OCI-LY1 (cell line): ENCODE measurements around the gene KRTDAP.

Experiments
- H2AFZ ChIP-seq: fragments of 200-600 bp; sonication (generic), shearing (Covaris generic); 2 replicates; pipeline ENCODE4 v1.6.0; 2014; ENCODE audit warnings: antibody characterized with exemption, mild to moderate bottlenecking, low read length
- H3F3A ChIP-seq: fragments of 200-600 bp; sonication (generic), shearing (Covaris generic); 2 replicates; pipeline ENCODE4 v1.6.0; 2014; ENCODE audit warnings: mild to moderate bottlenecking, antibody characterized with exemption, low read length, moderate library complexity; ENCODE audit not compliant: insufficient read depth
- H3K27ac ChIP-seq: fragments of 200-600 bp; sonication (generic); 2 replicates; pipeline ENCODE4 v1.5.1; 2014; ENCODE audit warnings: low read length, mixed run types, mild to moderate bottlenecking, low read depth; ENCODE audit not compliant: poor library complexity, severe bottlenecking
- H3K27me3 ChIP-seq: fragments of 200-600 bp; sonication (generic); 2 replicates; pipeline ENCODE4 v1.6.0; 2014; ENCODE audit warnings: antibody characterized with exemption, mild to moderate bottlenecking, low read length, moderate library complexity; ENCODE audit not compliant: insufficient read depth
- H3K36me3 ChIP-seq: fragments of 200-600 bp; sonication (generic); 2 replicates; pipeline ENCODE4 v1.6.1; 2014; ENCODE audit warnings: mild to moderate bottlenecking, antibody characterized with exemption, low read length, moderate library complexity, mixed read lengths; ENCODE audit not compliant: insufficient read depth
- H3K4me1 ChIP-seq: fragments of 200-600 bp; sonication (generic); 2 replicates; pipeline ENCODE4 v1.5.1; 2014; ENCODE audit warnings: mild to moderate bottlenecking, low read length, moderate library complexity; ENCODE audit not compliant: insufficient read depth, severe bottlenecking
- H3K4me2 ChIP-seq: fragments of 200-600 bp; sonication (generic), shearing (Covaris generic); 2 replicates; pipeline ENCODE4 v1.6.1; 2014; ENCODE audit warnings: low read length
- H3K4me3 ChIP-seq: fragments of 200-600 bp; sonication (generic); 2 replicates; pipeline ENCODE4 v1.5.1; 2014; ENCODE audit warnings: low read length, low read depth, mild to moderate bottlenecking, mixed read lengths; ENCODE audit not compliant: poor library complexity, severe bottlenecking
- H3K79me2 ChIP-seq: fragments of 200-600 bp; shearing (Covaris generic); 2 replicates; pipeline ENCODE4 v1.6.1; 2016; ENCODE audit warnings: mixed run types, low read length, mixed read lengths; ENCODE audit not compliant: insufficient read depth
- H3K9ac ChIP-seq: fragments of 200-600 bp; sonication (generic), shearing (Covaris generic); 2 replicates; pipeline ENCODE4 v1.6.1; 2014; ENCODE audit warnings: mild to moderate bottlenecking, low read length, mixed read lengths
- H3K9me2 ChIP-seq: fragments of 200-600 bp; sonication (generic), shearing (Covaris generic); 2 replicates; pipeline ENCODE4 v1.6.1; 2014; ENCODE audit warnings: low read depth, mild to moderate bottlenecking, low read length, mixed read lengths
- H3K9me3 ChIP-seq: fragments of 200-600 bp; shearing (Covaris generic); 2 replicates; pipeline ENCODE4 v1.6.1; 2014; ENCODE audit warnings: low read length, mixed read lengths
- H4K20me1 ChIP-seq: fragments of 200-600 bp; sonication (generic), shearing (Covaris generic); 2 replicates; pipeline ENCODE4 v1.6.0; 2016; ENCODE audit warnings: mild to moderate bottlenecking, low read length; ENCODE audit not compliant: insufficient read depth
- EZH2 ChIP-seq: fragments of 200-600 bp; sonication (generic), shearing (Covaris generic); IDR thresholded peaks from 2 replicates; pipeline ENCODE4 v1.8.0; 2017; ENCODE audit warnings: borderline replicate concordance, mixed run types, mild to moderate bottlenecking, antibody characterized with exemption, low read length, moderate library complexity, mixed read lengths
- TF ChIP-seq, protein P1 (sequence below): fragments of 200-600 bp; sonication (generic), shearing (Covaris generic); IDR thresholded peaks from 2 replicates; pipeline ENCODE4 v1.5.1; 2017; ENCODE audit warnings: mild to moderate bottlenecking, antibody characterized with exemption, low read length, moderate library complexity, mixed read lengths

Gene KRTDAP

DNA sequence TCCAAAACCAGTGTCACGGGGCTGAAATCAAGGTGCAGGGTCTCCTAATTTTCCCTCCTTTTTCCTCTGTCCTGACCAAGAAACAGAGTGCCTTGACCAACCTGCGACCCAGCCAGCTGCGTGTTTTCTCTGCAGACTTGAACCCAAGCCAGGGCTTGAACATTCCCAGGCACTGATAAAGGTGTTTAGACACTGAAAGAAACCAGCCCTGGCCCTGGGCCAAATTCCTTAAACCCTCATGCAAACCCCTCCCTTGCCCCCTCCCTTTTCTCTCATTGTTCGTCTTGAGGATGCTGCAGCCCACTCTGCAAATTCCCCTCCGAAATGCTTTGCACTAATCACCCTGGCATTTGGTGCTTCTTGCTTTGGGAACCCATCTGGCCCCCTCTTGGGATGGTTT lies 51.7 kb downstream of the KRTDAP start:
- H3K9me3 ChIP-seq, result no peaks in the 10 kb centered on the region
- H3K9ac ChIP-seq, result no peak overlapping the region
- TF ChIP-seq, protein P1, sequence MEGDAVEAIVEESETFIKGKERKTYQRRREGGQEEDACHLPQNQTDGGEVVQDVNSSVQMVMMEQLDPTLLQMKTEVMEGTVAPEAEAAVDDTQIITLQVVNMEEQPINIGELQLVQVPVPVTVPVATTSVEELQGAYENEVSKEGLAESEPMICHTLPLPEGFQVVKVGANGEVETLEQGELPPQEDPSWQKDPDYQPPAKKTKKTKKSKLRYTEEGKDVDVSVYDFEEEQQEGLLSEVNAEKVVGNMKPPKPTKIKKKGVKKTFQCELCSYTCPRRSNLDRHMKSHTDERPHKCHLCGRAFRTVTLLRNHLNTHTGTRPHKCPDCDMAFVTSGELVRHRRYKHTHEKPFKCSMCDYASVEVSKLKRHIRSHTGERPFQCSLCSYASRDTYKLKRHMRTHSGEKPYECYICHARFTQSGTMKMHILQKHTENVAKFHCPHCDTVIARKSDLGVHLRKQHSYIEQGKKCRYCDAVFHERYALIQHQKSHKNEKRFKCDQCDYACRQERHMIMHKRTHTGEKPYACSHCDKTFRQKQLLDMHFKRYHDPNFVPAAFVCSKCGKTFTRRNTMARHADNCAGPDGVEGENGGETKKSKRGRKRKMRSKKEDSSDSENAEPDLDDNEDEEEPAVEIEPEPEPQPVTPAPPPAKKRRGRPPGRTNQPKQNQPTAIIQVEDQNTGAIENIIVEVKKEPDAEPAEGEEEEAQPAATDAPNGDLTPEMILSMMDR, result no peak
- TF ChIP-seq EZH2, result no peak
- no peaks in the 10 kb centered on the region for H3K79me2 ChIP-seq
- 0 out of 2 replicates have a peak, but pooled peaks cover 6% of the 10 kb centered on the region for H3K27me3 ChIP-seq
- H3K4me2 ChIP-seq, result no peak overlapping the region
- H4K20me1 ChIP-seq, result no peaks in the 10 kb centered on the region
- H3K4me3 ChIP-seq, result no peak overlapping the region
- H3K27ac ChIP-seq, result no peak overlapping the region
- no peak overlapping the region for H2AFZ ChIP-seq
- no peaks in the 10 kb centered on the region for H3K36me3 ChIP-seq
- H3F3A ChIP-seq, result no peaks in the 10 kb centered on the region
- no peaks in the 10 kb centered on the region for H3K4me1 ChIP-seq
- H3K9me2 ChIP-seq, result no peaks in the 10 kb centered on the region

DNA sequence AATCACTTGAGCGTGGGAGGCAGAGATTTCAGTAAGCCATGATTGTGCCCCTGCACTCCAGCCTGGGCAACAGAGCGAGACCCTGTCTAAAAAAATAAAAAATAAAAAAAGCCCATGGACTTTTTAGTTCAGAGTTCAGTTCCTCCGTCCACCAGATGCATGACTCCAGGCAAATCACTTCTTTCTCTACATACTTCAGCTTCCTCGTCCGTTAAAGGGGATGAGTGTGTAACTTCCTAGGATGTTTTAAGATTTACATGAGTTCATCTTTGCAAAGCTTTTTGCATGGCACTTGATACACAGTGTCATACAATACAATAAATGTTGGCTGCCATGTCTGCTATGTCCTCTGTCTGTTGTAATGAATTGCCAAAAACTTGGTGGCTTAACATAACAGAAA lies 52.2 kb downstream of the KRTDAP start:
- Histone ChIP-seq H3K4me3 (no peak overlapping the region), H3K27me3 (0 out of 2 replicates have a peak, but pooled peaks cover 6% of the 10 kb centered on the region), H3K9me2 (no peaks in the 10 kb centered on the region), H3K36me3 (no peaks in the 10 kb centered on the region), H2AFZ (no peak overlapping the region), H3K4me1 (no peaks in the 10 kb centered on the region), H3F3A (no peaks in the 10 kb centered on the region), H3K79me2 (no peaks in the 10 kb centered on the region), H3K9ac (no peak overlapping the region), H3K27ac (no peak overlapping the region), H3K9me3 (no peaks in the 10 kb centered on the region), H3K4me2 (no peak overlapping the region), H4K20me1 (no peaks in the 10 kb centered on the region)
- TF ChIP-seq, protein P1, result no peak
- no peak for TF ChIP-seq EZH2

DNA sequence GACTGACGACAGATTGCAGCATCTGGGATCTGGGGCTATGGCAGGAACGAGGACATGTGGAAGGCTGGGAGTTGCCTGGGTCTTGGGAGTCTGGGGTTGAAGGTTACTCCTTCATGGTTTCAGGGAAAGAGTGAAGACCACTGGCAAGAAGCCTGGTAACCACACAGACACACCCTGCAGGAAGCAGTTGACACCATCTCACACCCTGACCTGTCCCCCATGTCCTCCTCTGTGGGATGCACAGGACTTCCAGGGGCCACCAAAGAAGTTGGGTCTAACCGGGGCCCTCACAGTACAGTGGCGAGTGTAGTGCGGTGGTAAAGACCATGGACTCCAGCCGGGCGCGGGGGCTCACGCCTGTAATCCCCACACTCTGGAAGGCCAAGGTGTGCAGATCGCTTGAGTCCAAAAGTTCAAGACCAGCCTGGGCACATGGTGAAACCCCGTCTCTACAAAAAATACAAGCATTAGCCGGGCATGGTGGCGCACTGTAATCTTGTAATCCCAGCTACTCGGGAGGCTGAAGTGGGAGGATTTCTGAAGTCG lies 52.8 kb downstream of the KRTDAP start:
- no peaks in the 10 kb centered on the region for H4K20me1 ChIP-seq

More for the DNA sequence above, 52.8 kb downstream of the KRTDAP start:
- H3K4me1 ChIP-seq, result no peaks in the 10 kb centered on the region
- 0 out of 2 replicates have a peak, but pooled peaks cover 6% of the 10 kb centered on the region for H3K27me3 ChIP-seq
- no peak overlapping the region for H3K4me2 ChIP-seq
- H3K79me2 ChIP-seq, result no peaks in the 10 kb centered on the region
- TF ChIP-seq, protein P1, result no peak
- TF ChIP-seq EZH2, result no peak
- no peak overlapping the region for H2AFZ ChIP-seq
- H3K9me3 ChIP-seq, result no peaks in the 10 kb centered on the region
- H3K9ac ChIP-seq, result no peak overlapping the region
- no peaks in the 10 kb centered on the region for H3K9me2 ChIP-seq
- no peak overlapping the region for H3K4me3 ChIP-seq
- H3F3A ChIP-seq, result no peaks in the 10 kb centered on the region
- no peak overlapping the region for H3K27ac ChIP-seq
- no peaks in the 10 kb centered on the region for H3K36me3 ChIP-seq
